HEK293T (cell line): ENCODE data around the gene PTH2.

Experiments used
- FOXM1 ChIP-seq: fragments of 450-650 bp; IDR thresholded peaks from 2 replicates; pipeline ENCODE4 v1.6.1; 2017; ENCODE audit warnings: mild to moderate bottlenecking, borderline replicate concordance
- SUZ12 ChIP-seq: fragments of 450-650 bp; IDR thresholded peaks from 2 replicates; pipeline ENCODE4 v1.6.1; 2016; ENCODE audit warnings: mild to moderate bottlenecking

DNA sequence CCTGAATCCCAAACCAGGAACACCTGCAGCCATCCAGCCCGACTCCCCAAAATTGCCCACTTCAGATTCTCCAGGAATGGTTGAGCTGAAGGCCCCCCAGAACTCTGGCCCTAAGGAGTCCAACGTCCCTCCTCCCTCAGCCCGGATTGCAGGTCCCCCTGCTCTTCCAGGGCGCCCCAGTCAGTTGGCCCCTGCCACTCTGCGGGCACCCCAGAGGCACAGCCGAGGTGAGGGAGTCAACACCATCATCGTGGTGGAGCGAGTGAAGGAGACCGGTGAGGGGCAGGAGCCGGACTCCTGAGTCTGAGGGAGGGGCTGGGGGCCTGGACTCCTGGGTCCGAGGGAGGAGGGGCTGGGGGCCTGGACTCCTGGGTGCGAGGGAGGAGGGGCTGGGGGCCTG lies 4.1 kb upstream of the PTH2 start:
- TF ChIP-seq SUZ12 (no peak), FOXM1 (no peak)
